ENCODE data around the gene NEU1. TPM values are rescaled to one million over a fixed set of nuclear protein-coding genes. Genes with fewer than 3 reads are reported as not detected.
"Not testable (repeated sequence)": the region's sequence is repeated elsewhere in the genome, so short reads cannot be mapped to it uniquely, and the experiment has no call there.

The NEU1 gene
- total RNA-seq, 1 donor from 2014 or later = 50.2 TPM

DNA sequence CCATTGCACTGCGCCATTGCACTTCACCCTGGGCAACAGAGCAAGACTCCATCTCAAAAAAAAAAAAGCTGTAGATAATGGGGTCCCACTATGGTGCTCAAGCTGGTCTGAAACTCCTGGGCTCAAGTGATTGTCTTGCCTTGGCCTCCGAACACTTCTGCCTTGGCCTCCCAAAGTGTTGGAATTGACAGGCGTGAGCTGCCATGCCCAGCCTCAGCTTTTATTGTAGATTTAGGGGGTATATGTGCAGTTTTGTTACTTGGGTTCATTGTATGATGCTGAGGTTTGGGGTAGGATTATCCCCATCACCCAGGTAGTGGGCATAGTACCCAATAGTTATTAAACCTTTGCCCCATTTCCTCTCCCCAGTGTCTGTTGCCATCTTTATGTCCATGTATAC, 23.7 kb downstream of the NEU1 start:
- DNase-seq (ENCODE audit: low read depth in 2 of 2) = no peak

DNA sequence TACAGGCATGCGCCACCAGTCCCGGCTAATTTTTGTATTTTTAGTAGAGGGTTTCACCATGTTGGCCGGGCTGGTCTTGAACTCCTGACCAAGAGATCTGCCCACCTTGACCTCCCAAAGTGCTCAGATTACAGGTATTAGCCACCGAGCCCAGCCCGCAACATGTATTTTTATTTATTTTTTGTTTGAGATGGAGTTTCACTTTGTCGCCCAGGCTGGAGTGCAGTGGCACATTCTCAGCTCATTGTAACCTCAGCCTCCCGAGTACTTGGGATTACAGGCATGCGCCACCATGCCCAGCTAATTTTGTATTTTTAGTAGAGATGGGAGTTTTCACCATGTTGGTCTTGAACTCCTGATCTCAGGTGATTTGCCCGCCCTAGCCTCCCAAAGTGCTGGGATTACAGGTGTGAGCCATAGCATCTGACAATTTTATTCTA, 24.5 kb downstream of the NEU1 start:
- DNase-seq (ENCODE audit: low read depth in 2 of 2) = not testable (repeated sequence)

DNA sequence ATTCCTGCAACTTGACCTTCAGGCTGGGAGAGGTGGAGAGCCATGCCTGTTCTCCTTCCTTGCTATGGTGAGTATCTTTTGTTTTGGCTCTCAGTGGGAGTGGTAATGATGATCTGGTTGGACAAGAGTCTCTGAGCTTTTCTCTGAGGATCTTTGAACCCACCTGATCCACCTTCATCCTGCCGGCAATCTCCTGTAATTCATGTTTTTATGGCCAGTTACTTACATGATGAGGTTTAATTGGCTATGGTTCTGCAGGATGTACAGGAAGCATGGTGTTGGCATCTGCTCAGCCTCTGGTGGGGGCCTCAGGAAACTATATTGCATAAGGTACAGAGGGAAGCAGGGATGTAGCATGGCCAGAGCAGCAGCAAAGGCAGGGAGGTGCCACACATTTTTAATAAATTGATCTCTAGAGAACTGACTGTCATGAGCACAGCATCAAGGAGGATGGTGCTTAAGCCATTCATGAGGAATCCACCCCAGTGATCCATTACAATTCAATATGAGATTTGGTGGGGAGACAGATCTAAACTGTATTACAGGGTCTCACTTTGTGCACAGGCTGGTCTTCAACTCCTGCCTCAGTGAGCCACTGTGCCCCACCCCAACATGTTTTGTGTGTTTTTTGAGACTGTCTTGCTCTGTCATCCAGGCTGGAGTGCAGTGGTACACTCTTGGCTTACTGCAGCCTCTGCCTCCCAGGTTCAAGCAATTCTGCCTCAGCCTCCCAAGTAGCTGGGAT, 25.1 kb downstream of the NEU1 start:
- DNase-seq (ENCODE audit: low read depth in 2 of 2) = peak; percentile 53

DNA sequence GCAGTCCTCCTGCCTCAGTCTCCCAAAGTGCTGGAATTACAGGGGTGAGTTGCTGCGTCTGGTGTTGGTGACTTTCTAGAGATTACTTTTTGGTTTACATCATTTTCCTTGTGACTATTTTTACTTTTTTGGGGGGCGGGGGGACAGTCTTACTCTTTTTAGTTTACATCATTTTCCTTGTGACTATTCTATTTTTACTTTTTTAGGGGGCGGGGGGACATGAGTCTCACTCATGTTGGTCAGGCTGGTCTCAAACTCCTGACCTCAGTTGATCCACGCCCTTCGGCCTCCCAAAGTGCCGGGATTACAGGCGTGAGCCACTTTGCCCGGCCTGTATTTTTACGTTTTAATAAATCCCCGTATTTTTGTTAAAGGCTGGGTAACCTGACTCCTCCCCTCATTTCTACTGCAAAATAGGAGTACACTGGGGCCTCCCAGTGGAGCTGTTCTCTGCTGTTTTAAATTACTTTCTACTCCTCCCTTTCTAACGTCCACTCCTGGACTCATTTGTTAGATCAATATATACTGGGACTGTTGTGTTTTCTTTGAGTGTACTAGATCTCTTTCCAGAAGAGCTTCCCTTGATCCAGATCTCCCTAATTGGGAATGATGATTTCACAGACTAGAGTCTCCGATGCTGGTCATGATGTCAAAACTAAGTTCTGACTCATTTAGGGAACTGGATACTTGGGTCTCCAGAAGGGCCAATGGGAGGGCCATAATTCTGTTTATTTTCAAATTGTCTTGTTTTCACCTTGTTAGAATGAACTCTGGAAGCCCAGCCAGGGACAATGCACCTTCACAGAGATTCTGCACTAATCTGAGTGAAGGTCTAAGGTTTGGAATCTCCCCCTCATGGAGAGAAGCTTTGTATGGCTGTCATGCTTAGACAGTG, 25.9 kb downstream of the NEU1 start:
- DNase-seq (ENCODE audit: low read depth in 2 of 2) = peak in 1 of 2 donors; percentile 38

DNA sequence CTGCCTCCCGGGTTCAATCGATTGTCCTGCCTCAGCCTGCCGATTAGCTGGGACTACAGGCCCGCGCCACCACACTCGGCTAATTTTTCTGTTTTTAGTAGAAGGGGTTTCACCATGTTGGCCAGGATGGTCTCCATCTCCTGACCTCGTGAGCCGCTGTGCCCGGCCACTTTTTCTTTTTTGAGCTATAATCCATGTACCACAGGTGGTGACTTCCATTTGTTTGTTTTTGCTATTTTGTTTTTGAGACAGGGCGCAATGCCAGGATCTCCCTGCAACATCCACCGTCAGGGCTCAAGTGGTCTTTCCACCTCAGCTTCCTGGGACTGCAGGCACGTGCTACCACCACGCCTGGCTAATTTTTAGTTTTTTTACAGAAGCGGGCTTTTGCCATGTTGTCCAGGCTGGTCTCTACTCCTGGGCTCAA, 26.6 kb downstream of the NEU1 start:
- DNase-seq (ENCODE audit: low read depth in 2 of 2) = no peak

DNA sequence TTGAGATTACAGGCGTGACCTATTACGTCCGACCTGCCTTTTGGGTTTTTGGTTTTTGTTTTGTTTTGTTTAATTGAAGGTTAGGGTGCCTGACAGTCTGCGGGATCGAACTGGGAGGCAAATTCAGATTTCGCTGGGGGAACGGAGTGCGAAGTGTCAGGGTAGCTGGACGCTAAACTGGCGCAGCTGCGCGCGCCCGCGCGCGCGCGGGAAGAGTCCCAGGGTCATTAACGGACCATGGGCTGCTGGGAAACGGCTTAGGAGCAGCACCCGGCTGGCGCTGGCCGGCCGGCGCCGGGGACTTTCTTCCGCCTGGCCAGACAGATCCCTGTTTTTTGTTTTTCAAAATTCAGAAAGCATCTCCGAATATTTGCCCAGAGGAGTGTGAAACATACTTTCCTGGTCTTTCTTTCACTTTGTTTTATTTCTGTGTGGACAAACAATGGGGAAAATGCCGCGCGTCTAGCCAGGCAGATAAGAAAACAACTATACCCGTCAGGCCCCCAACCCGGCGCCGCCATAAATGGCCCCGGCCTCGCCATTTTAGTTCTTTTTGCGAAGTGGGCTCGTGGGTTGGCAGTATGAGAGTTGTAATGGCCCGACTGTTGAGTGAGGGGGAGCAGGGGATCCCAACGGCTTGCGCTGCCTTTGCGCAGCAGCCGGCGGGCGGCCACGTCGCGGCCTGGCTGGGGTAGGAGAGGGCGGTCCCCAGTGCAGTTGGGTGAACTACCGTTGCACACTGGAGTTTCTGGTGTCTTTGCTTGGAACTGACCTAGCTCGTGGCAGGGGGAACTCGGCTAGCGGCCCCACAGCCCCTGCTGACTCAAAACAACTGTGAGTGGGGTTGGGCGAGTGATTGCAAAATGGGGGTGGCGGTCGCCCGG, 28.0 kb downstream of the NEU1 start:
- DNase-seq (ENCODE audit: low read depth in 2 of 2) = peak; percentile 81 to 87

DNA sequence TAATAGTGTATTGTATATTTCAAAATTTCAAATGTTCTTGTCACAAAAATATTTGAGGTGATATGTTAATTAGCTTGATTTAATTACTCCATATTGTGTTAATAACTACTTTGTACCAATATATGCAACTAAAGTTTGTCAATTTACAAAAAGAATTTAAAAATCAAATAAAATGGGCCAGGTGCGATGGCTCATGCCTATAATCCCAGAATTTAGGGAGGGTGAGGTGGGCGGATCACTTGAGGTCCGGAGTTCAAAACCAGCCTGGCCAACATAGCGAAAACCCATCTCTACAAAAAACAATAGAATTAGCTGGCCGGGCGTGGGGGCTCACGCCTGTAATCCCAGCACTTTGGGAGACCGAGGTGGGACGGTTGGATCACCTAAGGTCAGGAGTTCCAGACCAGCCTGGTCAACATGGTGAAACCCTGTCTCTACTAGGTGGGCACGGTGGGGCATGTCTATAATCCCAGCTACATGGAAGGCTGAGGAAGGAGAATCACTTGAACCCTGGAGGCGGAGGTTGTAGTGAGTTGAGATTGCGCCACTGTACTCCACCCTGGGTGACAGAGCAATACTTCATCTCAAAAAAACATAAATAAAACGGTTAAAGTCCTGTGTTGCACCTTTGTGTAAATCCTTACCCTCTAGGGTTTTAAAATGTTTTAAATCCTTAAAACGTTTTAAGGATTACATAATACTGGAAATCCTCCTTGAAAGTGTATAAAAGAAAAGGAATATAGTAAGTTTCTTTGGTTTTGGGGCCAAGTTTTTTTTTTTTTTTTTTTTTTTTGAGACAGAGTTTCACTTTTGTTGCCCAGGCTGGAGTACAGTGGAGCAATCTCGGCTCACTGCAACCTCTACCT, 31.0 kb downstream of the NEU1 start:
- DNase-seq (ENCODE audit: low read depth in 2 of 2) = no peak

DNA sequence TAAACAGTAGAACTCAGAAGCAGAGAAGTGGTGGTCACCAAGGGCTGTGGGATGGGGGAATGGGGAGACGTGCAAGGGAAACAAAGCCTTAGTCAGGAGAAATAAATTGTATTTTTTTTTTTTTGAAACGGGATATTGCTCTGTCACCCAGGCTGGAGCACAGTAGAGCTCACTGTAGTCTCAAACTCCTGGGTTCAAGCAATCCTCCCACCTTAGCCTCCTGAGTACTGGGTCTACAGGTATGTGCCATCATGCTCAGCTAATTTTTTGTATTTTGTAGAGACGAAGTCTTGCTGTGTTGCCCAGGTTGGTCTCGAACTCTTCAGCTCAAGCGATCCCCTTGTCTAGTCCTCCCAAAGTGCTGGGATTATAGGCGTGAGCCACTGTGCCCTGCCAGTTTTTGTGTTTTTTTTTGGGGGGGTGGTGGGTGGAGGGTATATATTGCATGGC, 31.7 kb downstream of the NEU1 start:
- DNase-seq (ENCODE audit: low read depth in 2 of 2) = no peak

DNA sequence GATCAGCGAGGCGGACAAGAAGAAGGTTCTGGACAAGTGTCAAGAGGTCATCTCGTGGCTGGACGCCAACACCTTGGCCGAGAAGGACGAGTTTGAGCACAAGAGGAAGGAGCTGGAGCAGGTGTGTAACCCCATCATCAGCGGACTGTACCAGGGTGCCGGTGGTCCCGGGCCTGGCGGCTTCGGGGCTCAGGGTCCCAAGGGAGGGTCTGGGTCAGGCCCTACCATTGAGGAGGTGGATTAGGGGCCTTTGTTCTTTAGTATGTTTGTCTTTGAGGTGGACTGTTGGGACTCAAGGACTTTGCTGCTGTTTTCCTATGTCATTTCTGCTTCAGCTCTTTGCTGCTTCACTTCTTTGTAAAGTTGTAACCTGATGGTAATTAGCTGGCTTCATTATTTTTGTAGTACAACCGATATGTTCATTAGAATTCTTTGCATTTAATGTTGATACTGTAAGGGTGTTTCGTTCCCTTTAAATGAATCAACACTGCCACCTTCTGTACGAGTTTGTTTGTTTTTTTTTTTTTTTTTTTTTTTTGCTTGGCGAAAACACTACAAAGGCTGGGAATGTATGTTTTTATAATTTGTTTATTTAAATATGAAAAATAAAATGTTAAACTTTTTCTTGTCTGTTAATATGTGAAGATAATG, 32.9 kb downstream of the NEU1 start:
- peak in 1 of 2 donors; percentile 60 for DNase-seq (ENCODE audit: low read depth in 2 of 2)

DNA sequence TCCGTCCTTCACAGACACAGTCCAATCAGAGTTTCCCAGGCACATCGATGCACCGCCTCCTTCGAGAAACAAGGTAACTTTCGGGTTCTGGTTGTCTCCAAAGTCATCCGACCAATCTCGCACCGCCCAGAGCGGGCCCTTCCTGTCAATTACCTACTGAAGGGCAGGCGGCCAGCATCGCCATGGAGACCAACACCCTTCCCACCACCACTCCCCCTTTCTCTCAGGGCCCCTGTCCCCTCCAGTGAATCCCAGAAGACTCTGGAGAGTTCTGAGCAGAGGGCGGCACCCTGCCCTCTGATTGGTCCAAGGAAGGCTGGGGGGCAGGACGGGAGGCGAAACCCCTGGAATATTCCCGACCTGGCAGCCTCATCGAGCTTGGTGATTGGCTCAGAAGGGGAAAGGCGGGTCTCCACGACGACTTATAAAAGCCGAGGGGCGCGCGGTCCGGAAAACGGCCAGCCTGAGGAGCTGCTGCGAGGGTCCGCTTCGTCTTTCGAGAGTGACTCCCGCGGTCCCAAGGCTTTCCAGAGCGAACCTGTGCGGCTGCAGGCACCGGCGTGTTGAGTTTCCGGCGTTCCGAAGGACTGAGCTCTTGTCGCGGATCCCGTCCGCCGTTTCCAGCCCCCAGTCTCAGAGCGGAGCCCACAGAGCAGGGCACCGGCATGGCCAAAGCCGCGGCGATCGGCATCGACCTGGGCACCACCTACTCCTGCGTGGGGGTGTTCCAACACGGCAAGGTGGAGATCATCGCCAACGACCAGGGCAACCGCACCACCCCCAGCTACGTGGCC, 35.1 kb downstream of the NEU1 start, which contains the start of gene HSPA1B:
HSPA1B (plus strand) TSS at position 453 of the 794 bp plus-strand sequence; CDS start at position 666, 213 bp downstream.
- peak; percentile 88 to 99 for DNase-seq (ENCODE audit: low read depth in 2 of 2)

DNA sequence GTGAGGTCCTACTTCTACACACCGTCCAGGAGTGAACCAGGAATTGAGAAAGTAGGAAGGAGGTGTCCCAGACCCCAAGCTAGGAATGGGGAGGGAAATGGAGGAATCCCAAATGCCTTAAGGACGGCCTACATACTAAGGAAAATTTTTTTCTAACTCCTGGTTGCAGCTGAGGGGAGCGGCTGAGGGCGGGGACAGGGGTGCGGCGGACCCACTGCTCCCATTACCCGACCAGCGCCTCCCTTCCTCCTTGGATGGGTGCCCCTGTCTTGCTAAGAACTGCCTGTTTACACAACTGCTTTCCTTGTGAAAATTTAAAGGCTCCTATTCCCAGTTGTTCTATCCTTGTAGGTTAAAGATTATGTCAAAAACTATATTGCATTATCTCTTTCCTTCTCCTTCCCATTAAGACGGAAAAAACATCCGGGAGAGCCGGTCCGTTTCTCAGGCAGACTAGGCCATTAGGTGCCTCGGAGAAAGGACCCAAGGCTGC, 35.8 kb downstream of the NEU1 start:
- no peak for DNase-seq (ENCODE audit: low read depth in 2 of 2)

DNA sequence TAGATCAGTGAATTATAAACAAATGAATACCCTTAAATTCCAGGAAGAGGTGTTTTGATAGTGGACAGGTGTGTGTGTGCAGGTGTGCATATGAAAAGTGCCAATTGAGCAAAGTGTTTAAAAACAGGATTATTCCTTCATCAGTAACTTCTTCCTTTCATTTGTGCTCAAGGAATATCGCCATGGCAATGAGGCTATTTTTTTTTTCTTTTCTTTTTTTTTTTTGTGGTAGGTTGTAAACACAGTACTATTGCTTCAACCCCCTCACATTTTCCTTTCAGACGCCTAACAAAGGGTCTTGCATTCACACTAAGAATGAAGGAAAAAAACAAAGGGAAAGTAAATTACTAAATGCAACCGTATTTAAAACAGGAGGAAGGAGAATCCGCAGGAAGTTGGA, 37.1 kb downstream of the NEU1 start:
- no peak for DNase-seq (ENCODE audit: low read depth in 2 of 2)

DNA sequence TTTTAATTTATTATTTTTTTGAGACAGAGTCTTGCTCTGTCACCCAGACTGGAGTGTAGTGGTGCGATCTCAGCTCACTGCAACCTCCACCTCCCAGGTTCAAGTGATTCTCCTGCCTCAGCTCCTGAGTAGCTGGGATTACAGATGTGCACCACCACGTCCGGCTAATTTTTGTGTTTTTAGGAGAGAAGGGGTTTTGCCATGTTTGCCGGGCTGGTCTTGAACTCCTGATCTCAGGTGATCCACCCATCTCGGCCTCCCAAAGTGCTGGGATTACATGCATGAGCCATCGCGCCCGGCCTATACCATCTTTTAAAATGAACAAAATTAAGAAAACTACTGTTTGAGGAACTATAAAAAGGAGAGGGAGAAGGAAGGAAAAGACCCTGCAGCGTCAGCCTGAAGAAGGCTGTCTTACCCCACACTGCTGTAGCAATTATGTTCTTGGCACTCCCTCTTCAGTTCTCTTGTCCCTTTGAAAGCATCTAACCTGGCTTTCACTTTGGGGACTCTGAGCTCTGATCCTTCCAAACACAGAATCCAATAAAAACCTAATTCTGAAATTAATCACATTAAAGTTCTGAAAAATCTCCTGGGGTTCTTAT, 38.9 kb downstream of the NEU1 start:
- not testable (repeated sequence) for DNase-seq (ENCODE audit: low read depth in 2 of 2)

DNA sequence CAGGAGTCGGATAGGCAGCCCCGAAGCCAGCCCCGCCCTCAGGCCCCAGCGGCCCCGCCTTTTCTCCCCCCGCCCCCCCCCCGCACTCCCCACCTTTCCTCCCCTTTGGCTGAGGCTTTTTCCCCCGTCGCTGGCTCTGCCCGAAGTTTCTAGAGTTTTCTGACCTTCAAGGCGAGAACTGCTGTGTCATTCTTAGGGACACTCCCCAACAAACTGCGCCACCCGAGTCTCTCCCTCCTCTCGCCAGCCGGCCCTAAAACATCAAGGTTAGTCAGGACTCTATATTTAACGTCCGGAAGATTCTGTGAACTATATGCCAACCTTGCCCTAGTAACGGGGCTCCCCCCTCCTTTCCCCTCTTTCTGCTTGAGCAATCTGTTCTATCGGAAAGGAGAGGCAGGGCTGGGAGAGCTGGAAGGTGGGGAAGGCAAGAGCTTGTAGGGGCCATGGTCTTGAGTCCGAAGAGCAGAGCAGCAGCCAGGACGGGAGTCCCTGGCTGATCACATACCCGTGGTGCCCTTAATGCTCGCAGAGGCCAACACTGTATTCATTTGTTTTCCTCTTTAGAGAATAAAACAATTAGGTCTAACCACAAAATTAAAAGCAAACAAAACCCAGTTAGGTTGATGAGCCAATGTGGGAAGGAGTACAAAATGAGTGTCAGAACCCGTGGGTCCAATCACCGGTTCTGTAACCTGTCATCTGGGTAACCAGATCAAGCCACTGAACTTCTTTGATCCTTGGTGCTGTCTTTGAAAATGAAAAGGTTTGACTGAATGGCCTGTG, 40.4 kb downstream of the NEU1 start:
- DNase-seq (ENCODE audit: low read depth in 2 of 2) = peak in 1 of 2 donors; percentile 72

DNA sequence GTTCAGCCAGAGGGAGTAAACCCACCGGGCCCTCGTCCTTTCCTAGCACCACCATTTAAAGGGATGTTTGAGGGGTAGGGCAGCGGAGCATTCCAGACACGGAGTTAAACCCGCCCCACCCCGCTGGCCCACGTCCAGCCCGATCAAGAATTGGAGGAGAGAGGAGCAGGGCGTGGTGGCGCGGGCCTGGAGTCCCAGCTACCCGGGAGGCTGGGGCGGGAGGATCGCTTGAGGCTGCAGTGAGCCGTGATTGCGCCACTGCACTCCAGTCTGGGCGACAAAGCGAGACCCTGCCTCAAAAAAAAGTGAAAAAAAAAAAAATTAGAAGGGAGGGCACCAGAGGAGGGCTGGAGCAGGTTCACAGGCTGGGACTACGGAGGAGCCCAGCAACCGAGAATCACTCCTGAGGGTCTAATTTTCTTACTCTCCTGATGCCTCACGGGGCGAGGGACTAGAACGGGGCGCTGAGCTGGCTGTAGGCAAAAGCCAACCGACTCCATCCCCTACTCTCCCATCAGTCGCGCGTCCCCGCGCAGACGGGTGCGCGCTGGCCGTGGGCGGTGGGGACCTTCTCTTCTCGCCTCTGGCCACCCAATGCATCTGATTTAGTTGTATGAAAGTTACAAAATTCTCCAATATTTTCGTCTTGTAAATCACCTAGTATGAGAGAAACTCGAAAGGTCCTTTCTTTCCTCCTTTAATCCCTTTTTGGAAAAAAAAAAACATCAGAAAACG, 41.2 kb downstream of the NEU1 start:
- peak in 1 of 2 donors; percentile 43 for DNase-seq (ENCODE audit: low read depth in 2 of 2)

DNA sequence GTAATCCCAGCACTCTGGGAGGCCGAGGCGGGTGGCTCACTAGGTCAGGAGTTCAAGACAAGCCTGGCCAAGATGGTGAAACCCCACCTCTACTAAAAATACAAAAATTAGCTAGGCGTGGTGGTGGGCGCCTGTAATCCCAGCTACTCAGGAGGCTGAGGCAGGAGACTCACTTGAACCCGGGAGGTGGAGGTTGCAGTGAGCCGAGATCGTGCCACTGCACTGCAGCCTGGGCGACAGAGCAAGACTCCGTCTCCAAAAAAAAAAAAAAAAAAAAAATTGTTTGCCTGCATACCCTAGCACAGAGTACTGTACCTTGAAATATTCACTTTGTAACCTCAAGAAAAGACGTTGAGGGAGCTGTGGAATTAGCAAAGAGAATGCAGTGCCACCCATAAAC, 42.2 kb downstream of the NEU1 start:
- DNase-seq (ENCODE audit: low read depth in 2 of 2) = not testable (repeated sequence)

DNA sequence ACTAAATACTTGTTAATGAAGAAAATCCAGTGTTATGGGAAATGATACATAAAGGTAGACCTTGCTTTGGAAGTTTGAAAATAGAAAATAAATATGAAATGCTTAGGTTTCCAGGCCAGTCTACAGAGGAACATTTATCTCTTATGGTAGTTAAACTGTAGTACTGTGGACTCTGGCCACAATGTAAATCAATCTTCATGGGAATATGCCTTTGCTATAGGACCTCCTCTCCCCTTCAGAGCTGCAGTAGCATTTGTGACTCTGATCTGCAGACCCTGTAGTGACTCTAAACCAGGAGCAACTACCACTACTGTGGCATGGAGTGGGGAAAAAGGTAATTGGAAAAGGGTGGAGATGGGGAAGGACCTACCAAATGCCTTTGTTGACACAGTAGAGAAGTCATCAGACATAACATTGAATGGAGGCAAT, 42.7 kb downstream of the NEU1 start:
- DNase-seq (ENCODE audit: low read depth in 2 of 2) = no peak

Measured in dermis microvascular lymphatic vessel endothelial cell (primary cell).